Kidney tubule cell (primary cell): ENCODE data around the gene FOXK2.
"Not testable (repeated sequence)": the region's sequence is repeated elsewhere in the genome, so short reads cannot be mapped to it uniquely, and the experiment has no call there.

ENCODE experiments used
- DNase-seq: peaks from one replicate; pipeline ENCODE4 v3.0.0-alpha.2; 2018; ENCODE audit warnings: low spot score

FOXK2 gene

DNA sequence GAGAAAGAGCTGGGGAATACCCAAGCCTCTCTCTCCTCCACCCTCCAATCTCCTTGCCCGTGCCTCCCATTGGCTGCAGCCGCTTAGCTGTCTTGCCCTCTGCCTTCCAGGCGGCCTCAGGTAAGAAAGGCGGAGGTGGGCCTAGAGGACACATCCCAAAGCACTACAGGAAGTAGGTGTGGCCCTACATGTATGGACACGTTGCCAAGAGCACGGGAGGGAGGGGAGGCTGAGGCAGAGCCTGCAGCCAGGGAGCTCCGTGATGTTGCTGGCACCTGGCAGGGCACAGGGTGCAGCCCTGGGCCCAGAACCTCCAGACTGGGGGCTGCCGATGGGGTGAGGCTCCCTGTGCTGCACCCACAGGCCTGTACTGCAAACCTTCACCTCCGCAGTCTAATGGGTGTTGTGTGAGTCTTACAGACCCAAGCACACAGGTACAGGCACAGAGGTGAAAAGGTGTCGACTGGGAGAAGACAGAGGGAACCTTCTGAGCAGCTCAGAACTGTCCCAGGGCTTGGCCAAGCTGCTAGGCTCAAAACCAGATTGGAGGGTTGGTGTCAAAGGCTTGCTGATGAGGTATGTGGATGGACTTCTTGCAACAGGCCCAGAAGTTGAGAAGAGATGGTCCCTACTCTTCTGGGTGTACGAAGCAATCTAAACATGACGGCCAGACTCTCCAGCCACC is 23.5 kb upstream of the FOXK2 start:
- DNase-seq: no peak

DNA sequence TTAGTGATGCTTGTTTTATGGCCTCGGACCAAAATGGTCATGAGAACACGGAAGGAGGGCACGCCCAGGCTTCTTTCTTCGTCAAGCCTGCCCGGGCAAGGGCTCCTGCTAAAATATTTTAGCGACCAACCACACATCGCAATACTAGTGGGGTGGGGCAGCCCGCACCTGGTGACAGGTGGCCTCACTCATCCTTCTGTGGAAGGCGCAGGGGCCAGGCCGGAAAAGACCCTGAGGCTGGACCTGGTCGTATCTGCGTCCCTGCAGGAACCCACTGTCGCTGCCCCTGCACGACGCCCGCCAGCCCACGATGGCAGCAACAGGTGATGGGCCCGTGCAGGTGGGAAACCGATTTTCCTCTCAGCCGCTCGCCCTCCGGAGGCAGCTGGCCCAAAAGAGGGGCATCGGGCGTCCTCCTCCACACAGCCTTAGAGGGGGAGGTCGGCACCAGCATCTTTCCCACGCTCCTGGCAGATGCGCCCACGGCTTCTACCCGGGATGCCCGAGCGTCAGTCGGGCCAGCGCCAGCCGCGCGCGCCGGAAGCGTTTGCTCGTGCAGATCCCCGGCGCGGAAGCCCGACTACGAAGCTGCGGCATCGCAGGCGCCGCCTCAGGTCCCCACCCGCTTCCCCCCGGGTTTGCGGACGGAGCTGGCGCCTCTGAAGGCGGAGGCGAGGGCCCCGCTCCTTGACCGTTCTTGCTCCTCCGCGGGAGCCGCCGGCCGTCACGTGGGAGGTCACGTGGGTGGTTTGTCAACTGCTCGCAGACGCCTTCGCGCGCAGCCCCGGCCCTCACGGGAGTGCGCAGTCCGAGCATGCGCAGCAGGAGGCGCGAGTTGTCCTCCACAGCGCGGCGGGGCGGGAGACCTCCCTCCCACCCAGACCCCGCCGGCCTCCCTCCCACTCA is 22.8 kb upstream of the FOXK2 start:
- peak; percentile 90 for DNase-seq

DNA sequence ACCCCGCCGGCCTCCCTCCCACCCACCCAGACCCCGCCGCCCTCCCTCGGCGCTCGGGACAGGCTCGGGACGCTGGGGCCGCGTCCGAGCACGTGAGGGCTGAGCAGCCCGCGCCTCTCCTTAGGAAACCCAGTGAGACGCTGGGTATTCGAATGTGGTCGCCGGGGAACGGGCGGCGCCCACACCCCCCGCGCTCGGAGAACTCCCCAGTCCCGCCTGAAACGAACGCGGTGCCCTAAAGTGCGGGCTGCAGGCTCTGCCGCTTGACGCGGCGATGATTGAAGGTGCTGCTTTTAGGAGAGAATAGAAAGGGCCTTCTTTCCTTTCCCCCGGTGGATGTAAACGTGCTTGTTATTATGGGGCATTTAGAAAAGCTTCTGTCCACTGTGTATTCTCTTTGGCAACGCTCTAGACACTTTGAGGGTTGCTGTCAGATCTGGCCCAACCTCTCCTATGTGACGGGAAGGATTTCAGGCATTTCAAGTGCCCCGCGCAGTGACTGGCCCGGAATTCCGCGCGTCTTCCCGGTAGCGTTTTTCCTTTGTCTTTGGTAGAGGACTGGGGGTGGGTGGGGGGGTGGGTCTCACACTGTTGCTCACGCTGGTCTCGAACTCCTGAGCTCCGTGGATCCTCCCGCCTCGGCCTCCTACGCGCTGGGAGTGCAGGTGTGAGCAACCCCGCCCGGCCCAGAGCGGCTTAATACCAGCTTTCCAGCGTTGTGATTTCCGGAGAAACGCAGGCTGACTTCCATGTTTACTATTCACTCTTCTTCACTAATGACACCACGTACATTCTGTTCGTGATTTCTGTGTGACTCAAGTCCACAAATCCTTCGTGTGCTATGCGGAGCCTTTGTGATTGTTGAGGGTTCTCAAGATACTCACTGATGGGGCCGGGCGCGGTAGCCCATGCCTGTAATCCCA is 21.8 kb upstream of the FOXK2 start:
- peak; percentile 35 for DNase-seq

DNA sequence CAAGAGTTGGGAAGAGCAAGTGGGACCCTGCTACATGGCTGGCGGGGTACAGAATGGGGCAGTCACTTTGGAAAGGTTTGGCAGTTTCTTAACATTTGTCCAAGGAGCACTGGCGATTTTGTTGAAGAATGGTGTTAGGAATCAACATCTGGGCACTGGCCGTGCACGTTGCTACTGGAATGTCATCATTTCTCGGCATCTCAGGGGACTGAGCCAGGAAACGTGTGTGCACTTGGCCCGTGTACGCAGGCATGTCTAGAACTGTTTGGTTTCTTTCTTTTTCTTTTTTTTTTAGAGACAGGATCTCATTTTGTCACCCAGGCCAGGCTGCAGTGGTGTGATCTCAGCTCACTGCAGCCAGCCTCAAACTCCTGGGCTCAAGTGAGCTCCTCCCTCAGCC is 17.3 kb upstream of the FOXK2 start:
- no peak for DNase-seq

DNA sequence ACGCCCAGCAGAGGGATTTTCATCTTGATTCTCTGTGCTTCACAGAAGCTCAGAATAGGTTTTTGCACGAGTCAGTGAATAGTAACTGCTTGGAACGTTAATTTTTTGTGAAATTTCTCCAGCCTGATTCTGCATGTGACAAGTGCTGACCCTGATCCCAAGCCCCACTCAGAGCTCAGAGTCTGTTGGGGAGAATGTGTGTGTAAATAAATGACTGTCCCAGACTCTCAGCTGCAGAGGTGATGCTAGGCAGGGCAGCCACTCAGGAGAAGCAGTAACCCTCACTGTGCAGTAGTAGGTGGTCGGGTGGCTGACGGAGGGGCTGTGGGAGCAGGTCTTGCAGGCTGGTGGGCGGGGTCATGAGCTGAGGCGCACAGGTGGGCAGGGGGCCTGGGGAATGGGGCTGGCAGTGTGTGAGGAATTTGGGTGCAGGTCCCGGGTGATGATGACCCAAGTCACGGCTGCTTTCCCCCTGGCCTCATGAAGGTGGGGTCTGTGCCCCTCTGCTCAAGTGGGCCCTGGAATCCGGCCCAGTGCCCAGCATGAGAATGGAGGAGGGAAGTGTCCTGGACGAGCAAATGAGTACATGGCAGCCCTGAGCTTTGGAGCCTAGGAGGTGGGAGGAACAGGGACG is 16.3 kb upstream of the FOXK2 start:
- no peak for DNase-seq

DNA sequence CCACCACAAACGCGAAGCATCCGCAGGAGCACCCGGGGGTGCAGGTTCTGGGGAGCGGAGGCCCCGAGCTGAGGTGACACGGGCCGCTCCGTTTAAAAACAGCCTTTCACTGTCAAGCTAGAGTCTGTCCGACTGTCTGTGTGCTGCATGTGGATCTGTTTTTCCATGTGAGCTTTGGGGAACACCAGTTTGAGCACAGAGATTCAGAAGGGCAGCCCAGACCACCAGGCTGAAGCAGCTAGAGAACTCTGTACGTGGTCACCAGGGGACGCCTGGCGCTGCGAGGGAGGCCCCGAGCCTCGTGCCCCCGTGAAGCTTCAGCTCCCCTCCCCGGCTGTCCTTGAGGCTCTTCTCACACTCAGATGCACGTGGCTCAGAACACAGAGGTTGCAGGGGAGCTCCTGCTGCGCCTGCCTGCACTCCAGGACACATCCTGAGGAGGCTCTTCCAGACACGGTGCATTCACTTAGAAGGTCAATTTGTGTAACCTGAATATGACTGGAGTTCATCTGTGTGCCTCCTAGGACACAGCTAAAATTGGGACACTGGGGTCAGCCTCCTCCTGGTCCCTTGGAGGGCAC is 15.7 kb upstream of the FOXK2 start:
- no peak for DNase-seq

- DNase-seq: no peak
Observed at GRCh38 chr17:82505296-82505695, 14.2 kb upstream of the FOXK2 start.

- peak; percentile 83 for DNase-seq
Observed at GRCh38 chr17:82506402-82506801, 13.1 kb upstream of the FOXK2 start.

- DNase-seq: no peak
Observed at GRCh38 chr17:82507631-82508175, 11.8 kb upstream of the FOXK2 start.

GRCh38 chr17:82511642-82512041 is 7.9 kb upstream of the FOXK2 start:
- not testable (repeated sequence) for DNase-seq

DNA sequence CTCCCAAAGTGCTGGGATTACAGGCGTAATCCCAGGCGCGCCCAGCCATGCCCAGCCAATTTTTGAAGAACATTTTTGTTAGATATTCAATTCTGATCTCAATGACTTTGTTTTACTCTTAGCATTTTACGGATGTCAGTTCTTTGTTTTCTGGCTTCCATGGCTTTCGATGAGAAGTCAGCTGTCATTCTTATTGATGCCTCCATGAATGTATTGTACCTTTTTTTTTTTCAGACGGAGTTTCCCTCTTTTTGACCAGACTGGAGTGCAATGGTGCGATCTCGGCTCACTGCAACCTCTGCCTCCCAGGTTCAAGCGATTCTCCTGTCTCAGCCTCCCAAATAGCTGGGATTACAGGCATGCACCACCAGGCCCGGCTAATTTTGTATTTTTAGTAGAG is 5.7 kb upstream of the FOXK2 start:
- not testable (repeated sequence) for DNase-seq

- DNase-seq: no peak
Observed at GRCh38 chr17:82517230-82517865, 2.2 kb upstream of the FOXK2 start.

DNA sequence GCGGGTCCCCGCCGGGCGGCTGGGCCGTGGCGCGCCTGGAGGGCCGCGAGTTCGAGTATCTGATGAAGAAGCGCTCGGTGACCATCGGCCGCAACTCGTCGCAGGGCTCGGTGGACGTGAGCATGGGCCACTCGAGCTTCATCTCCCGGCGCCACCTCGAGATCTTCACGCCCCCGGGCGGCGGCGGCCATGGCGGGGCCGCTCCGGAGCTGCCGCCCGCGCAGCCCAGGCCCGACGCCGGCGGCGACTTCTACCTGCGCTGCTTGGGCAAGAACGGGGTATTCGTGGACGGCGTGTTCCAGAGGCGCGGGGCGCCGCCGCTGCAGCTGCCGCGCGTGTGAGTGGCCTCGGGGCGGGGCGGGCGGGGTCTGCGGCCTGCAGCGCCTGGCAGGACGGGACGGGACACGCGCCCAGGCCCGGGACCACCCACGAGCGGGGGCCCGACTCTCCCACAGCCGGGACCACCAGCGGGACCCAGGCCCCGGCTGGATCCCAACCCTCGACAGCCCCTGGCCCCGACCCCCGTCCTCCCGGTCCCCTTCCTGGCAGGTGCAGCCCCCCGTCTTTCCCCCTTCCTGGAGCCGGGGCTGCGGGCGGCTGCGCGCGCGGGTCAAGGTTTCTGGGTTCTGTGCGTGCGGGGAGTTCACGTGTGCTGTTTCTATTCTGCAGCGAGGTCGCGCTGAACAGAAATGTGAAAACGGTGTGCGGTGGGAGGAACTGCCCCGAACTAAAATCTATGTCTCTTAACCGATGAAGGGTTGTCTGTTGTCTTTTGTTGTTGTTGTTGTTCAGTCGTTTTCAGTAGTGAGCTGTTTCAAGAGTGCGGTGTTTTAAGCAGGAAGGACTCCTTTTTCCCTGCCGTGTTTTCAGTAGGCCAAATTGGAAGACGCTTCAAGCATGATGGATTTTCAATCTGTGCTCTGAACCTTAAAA is 705 bp downstream of the FOXK2 start:
- no peak for DNase-seq

DNA sequence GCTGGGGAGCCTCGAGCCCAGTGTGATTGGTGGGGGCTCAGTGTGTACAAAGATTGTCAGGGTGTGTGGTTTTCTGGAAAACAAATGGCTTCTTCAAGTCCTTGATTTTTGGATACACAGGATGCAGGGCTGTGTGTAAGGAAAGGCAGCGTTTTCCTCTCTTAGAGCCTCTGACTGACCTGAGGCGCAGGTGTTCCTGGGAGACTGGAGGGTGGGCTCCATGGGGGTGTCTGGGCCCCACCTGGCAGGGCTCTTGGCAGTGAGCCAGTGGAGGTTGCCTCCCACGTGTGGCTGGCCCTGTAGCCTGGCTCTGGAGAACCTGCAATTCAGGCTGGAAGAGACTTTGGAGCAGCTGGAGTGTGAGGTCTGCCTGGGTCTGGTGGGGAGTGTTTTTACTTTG is 5.0 kb downstream of the FOXK2 start:
- DNase-seq: no peak

DNA sequence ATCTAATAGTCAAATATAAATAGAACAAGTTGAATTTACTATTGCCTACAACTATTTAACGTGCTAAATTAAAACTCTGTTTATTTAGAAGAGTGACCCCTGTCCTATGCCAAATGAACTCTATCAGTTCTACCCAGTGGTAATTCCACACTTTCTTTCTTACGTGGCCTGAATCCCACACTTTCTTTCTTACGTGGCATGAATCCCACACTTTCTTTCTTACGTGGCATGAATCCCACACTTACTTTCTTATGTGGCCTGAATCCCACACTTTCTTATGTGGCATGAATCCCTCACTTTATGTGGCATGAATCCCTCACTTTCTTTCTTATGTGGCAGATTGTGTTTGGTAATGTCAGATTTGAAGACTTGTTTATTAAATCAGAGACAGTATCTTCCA is 6.2 kb downstream of the FOXK2 start:
- no peak for DNase-seq

DNA sequence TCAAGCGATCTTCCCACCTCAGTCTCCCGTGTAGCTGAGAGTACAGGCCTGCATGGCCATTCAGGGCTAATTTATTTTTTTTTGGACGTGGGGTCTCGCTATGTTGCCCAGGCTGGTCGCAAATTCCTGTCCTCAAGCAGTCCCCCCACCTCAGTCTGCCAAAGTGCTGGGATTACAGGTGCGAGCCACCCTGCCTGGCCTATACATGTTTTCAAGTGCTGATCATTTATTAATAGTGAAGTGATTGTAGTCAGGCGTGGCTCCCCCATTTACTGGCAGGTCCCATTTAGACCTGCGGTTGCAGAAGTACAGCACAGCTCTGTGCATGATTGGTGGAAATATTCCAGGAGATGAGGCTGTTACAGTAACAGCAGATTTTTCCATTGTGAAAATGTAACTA is 8.4 kb downstream of the FOXK2 start:
- DNase-seq: no peak

DNA sequence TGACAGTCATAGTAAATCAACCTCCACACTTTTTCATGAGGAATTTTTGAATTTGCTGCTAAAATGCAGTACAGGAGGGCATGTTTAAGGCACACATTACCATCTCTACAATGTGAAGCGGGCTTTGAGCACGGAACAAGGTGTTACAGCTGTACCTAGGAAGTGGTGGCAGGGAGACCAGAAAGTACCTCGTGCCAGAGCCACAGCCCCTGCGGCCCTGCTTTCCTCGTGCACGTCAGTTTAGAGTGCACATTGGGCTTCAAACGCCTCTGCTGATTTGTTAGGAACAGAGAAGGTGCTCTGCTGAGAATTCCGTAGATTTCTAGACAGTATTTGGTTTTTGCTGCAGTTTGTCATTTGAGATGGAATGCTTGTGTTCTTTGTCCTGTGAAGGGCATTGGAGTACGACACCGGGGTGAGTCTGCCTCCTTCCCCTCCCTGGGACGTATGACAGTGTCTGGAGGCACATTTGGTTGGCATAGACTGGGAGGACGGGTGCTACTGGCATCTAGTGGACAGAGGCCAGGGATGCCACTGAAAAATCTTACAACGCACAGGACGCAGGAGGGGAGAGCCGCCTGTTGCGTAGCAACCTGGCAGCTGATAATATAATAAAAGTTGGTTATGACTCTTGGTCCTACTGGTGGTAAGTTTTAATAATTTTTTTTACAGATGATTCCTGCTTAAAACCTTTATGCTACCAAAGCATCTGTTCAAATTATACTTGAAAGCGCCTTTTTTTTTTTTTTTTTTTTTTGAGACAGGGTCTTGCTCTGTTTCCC is 9.1 kb downstream of the FOXK2 start:
- DNase-seq: peak; percentile 92

- no peak for DNase-seq
Observed at GRCh38 chr17:82529914-82530300, 10.4 kb downstream of the FOXK2 start.

GRCh38 chr17:82531431-82531881 is 11.9 kb downstream of the FOXK2 start:
- DNase-seq: peak; percentile 73
